Transverse colon (tissue), 4 donors: ENCODE results near the gene KLHL29. TPM values are rescaled to one million over a fixed set of nuclear protein-coding genes. Genes with fewer than 3 reads are reported as not detected.

Experiments
- DNase-seq: peaks from one replicate; pipeline ENCODE4 v3.0.0-alpha.2; 2019
- H3K27ac ChIP-seq, 4 donors: fragments of 200-600 bp; sonication (generic); 2 replicates each; pipeline ENCODE4 v1.5.1; 2016 to 2018; ENCODE audit warnings: inconsistent platforms in 4 of 4
- H3K27me3 ChIP-seq: fragments of 200-600 bp; sonication (generic); 2 replicates; pipeline ENCODE4 v1.5.1; 2017; ENCODE audit warnings: inconsistent platforms
- H3K36me3 ChIP-seq, 4 donors: fragments of 200-600 bp; sonication (generic); 2 replicates each; pipeline ENCODE4 v1.5.1; 2017 to 2019; ENCODE audit warnings: inconsistent platforms in 4 of 4
- H3K4me1 ChIP-seq, 4 donors: fragments of 200-600 bp; sonication (generic); 2 replicates each; pipeline ENCODE4 v1.5.1; 2017 to 2020; ENCODE audit warnings: inconsistent platforms in 4 of 4
- H3K4me3 ChIP-seq, 4 donors: fragments of 200-600 bp; sonication (generic); 1 replicate in 1 of 4; 2 replicates in 3 of 4; pipeline versions ENCODE4 v1.5.1 to v1.6.1; 2017 to 2019; ENCODE audit warnings: inconsistent platforms in 4 of 4
- H3K9me3 ChIP-seq, 2 donors: fragments of 200-600 bp; sonication (generic); 2 replicates each; pipeline ENCODE4 v1.5.1; 2017 to 2019; ENCODE audit warnings: inconsistent platforms in 2 of 2
- EP300 ChIP-seq: sonication (generic); formaldehyde crosslinking; IDR thresholded peaks from one replicate; pipeline ENCODE4 v1.6.1; 2017; ENCODE audit warnings: antibody characterized with exemption, low read depth
- POLR2A ChIP-seq: fragments of 450-650 bp; IDR thresholded peaks from one replicate; pipeline ENCODE4 v1.6.1; 2016; ENCODE audit warnings: antibody characterized with exemption, mild to moderate bottlenecking, moderate library complexity
- POLR2AphosphoS5 ChIP-seq, 3 donors: sonication (generic); formaldehyde crosslinking; IDR thresholded peaks; one replicate each; pipeline ENCODE4 v1.6.1; 2016; ENCODE audit warnings: antibody characterized with exemption in 3 of 3
- WGBS, 2 donors: methylation state at CpG; one replicate each; pipeline ENCODE4 v1.1.5; 2018; ENCODE audit warnings: low coverage in 1 of 2; 5-methylcytosine and 5-hydroxymethylcytosine counted together
- in situ Hi-C, 4 donors: fragments of 200-750 bp; cut with MboI; loops; one replicate each; pipeline versions ENCODE4 v1.15.0 to v1.15.1; 2017; ENCODE audit warnings: low sequenced_read_pairs in 3 of 4, low pct_ligation_motif_present in 1 of 4, low pct_unique_long_range_greater_than_20kb in 1 of 4
- intact Hi-C: fragments of 100-400 bp; cut with DNase I; formaldehyde crosslinking; loops from one replicate; pipeline ENCODE4 v1.15.1; 2023; ENCODE audit warnings: low total_unique reads
- total RNA-seq, 4 donors: library from RNA; depleted of rRNA; stranded (reverse); fragments of >200 nt; gene quantifications; one replicate each; pipeline ENCODE4 v1.1.0, GENCODE V29; 2016
- TF ChIP-seq, protein P1 (sequence below), 5 experiments: fragments of 200-600 bp in 3 of 5; fragments of 450-650 bp in 2 of 5; sonication (generic) in 3 of 5; IDR thresholded peaks; 1 replicate in 2 of 5; 2 replicates in 3 of 5; pipeline ENCODE4 v1.5.1; 2016 to 2017; ENCODE audit warnings: antibody characterized with exemption in 5 of 5, inconsistent platforms in 3 of 5, mild to moderate bottlenecking in 2 of 5, moderate library complexity in 1 of 5

The KLHL29 gene
- total RNA-seq, 4 donors from 2014 or later = 3.3 to 16.5 (median 5.8) TPM

DNA sequence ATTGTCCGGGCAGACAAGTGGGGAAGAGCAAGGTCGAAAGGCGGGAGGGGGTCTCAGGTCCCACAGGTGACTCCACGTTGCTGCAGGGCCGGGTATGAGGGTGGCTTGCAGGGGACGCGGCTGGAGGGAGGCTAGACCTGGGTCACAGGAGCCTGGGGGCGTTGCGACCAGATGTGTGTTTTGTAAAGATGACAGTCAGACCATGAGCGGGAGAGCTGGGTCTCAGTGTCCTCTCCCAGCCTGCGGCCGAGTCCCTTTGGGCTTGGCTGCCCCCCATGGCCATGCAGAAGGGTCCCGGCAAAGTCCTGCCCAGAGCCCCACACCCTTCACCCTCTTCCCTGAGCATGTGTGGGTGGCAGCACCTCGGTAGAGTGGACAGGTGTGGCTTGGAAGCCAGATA, 302.7 kb downstream of the KLHL29 start:
- Histone ChIP-seq H3K4me3 (no peak overlapping the region), H3K27ac (no peak overlapping the region), H3K27me3 (no peaks in the 10 kb centered on the region), H3K9me3 (no peaks in the 10 kb centered on the region), H3K36me3 (no peaks in the 10 kb centered on the region), H3K4me1 (no peaks in the 10 kb centered on the region)
- no peak for DNase-seq
- 94% methylated on average over 11 of the region's 14 CpGs; no CpG with 5 or more reads in 1 of the 2 donors for WGBS, 2 donors
- TF ChIP-seq, protein P1, sequence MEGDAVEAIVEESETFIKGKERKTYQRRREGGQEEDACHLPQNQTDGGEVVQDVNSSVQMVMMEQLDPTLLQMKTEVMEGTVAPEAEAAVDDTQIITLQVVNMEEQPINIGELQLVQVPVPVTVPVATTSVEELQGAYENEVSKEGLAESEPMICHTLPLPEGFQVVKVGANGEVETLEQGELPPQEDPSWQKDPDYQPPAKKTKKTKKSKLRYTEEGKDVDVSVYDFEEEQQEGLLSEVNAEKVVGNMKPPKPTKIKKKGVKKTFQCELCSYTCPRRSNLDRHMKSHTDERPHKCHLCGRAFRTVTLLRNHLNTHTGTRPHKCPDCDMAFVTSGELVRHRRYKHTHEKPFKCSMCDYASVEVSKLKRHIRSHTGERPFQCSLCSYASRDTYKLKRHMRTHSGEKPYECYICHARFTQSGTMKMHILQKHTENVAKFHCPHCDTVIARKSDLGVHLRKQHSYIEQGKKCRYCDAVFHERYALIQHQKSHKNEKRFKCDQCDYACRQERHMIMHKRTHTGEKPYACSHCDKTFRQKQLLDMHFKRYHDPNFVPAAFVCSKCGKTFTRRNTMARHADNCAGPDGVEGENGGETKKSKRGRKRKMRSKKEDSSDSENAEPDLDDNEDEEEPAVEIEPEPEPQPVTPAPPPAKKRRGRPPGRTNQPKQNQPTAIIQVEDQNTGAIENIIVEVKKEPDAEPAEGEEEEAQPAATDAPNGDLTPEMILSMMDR (IDR thresholded peaks at IDR 0.05) = no peak
- TF ChIP-seq POLR2AphosphoS5 (IDR thresholded peaks at IDR 0.05) (no peak), EP300 (no peak), POLR2A (no peak)
- intact Hi-C loops = no loop called here
- in situ Hi-C loops = no loop called here

- no peak for DNase-seq
- 84% methylated on average over 14 of the region's 15 CpGs; no CpG with 5 or more reads in 1 of the 2 donors for WGBS, 2 donors
- no peaks in the 10 kb centered on the region for H3K4me1 ChIP-seq
- no peaks in the 10 kb centered on the region for H3K27me3 ChIP-seq
- TF ChIP-seq EP300 = no peak
- TF ChIP-seq POLR2AphosphoS5 (IDR thresholded peaks at IDR 0.05) = no peak
- no peak for TF ChIP-seq POLR2A
- TF ChIP-seq, protein P1 (IDR thresholded peaks at IDR 0.05) = no peak
- H3K27ac ChIP-seq = no peak overlapping the region
- H3K9me3 ChIP-seq = no peaks in the 10 kb centered on the region
- intact Hi-C loops = no loop called here
- H3K36me3 ChIP-seq = no peaks in the 10 kb centered on the region
- H3K4me3 ChIP-seq = no peak overlapping the region
- in situ Hi-C loops = no loop called here
These were observed 303.6 kb downstream of the KLHL29 start for GRCh38 chr2:23688486-23689130.

DNA sequence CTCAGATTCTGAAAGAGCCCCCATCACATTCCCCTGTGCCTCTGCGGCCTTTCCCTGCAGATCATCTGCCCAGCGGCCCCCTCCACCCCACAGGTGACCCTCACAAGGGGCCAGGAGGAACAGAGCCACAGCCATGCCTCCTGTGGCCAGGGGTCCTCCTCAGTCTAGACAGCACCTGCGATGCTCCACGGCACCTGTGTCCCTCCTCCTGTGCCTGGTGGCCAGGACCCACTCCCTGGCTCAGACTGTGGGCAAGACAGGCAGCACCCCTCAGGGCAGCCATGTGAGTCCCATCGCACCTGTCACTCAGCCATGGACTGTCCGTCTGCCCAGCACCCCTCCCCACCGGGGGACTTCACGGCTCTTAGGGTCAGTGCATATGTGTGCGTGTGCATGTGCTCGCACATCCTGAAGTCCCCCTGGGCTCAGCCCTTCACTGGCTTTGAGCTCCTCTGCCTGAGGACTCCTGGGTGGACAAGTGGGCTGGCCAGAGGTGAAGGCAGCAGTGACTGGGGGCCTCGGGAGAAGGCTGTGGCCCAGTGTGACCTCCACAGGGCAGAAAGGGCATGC, 304.2 kb downstream of the KLHL29 start:
- Histone ChIP-seq H3K9me3 (no peaks in the 10 kb centered on the region), H3K27ac (no peak overlapping the region), H3K4me3 (no peak overlapping the region), H3K4me1 (no peaks in the 10 kb centered on the region), H3K27me3 (no peaks in the 10 kb centered on the region), H3K36me3 (no peaks in the 10 kb centered on the region)
- intact Hi-C loops (no loop called here), in situ Hi-C loops (no loop called here)
- DNase-seq = no peak
- TF ChIP-seq, protein P1 (IDR thresholded peaks at IDR 0.05) = no peak
- TF ChIP-seq POLR2A = no peak
- no peak for TF ChIP-seq EP300
- no peak for TF ChIP-seq POLR2AphosphoS5 (IDR thresholded peaks at IDR 0.05)
- 82% methylated on average over 11 of the region's 11 CpGs; no CpG with 5 or more reads in 1 of the 2 donors for WGBS, 2 donors

- Histone ChIP-seq H3K4me3 (no peak overlapping the region), H3K9me3 (no peaks in the 10 kb centered on the region), H3K36me3 (no peaks in the 10 kb centered on the region), H3K27ac (no peak overlapping the region), H3K27me3 (no peaks in the 10 kb centered on the region), H3K4me1 (no peaks in the 10 kb centered on the region)
- in situ Hi-C loops (no loop called here), intact Hi-C loops (no loop called here)
- WGBS, 2 donors = 68% methylated on average over 6 of the region's 9 CpGs; no CpG with 5 or more reads in 1 of the 2 donors
- TF ChIP-seq, protein P1 (IDR thresholded peaks at IDR 0.05) = no peak
- TF ChIP-seq EP300 = no peak
- no peak for TF ChIP-seq POLR2A
- no peak for TF ChIP-seq POLR2AphosphoS5 (IDR thresholded peaks at IDR 0.05)
- no peak for DNase-seq
These were observed 304.9 kb downstream of the KLHL29 start for GRCh38 chr2:23689891-23690290.
